Endothelial cell of umbilical vein (primary cell): ENCODE data around the gene RTL10. TPM values are rescaled to one million over a fixed set of nuclear protein-coding genes. Genes with fewer than 3 reads are reported as not detected.

Source experiments
- BruUV-seq: library from RNA; stranded (reverse); fragments of 400-500 nt; replicated peaks from 2 replicates; lab custom pipeline; 2021; lab: Mats Ljungman, UMichigan
- CTCF ChIA-PET: fragments of 300-600, 350-600 bp; sonication (Branson Sonifier 250); formaldehyde crosslinking; loops from one replicate; lab custom pipeline; 2021; ENCODE audit warnings: antibody characterized with exemption, inconsistent platforms; lab: Charles Lee
- POLR2A ChIA-PET: fragments of 300-600, 350-600 bp; sonication (Branson Sonifier 250); formaldehyde crosslinking; loops from one replicate; lab custom pipeline; 2021; ENCODE audit warnings: antibody characterized with exemption, inconsistent platforms; lab: Charles Lee
- DNase-seq: peaks from one replicate; pipeline ENCODE4 v3.0.0-alpha.2; 2011; ENCODE audit warnings: low read depth, low spot score
- FAIRE-seq: peaks from 2 replicates; lab custom pipeline; 2011; peaks lifted over from hg19 to GRCh38; lab: Jason Lieb, UNC
- H2AFZ ChIP-seq: 2 replicates; pipeline ENCODE4 v1.6.0; 2012; ENCODE audit warnings: low read depth, low read length, control low read depth, inconsistent platforms
- H3K27ac ChIP-seq: 2 replicates; pipeline ENCODE4 v1.5.1; 2011; ENCODE audit warnings: low read depth, mild to moderate bottlenecking, control low read depth, low read length, moderate library complexity; ENCODE audit not compliant: insufficient read depth
- H3K27me3 ChIP-seq, 2 experiments: 2 replicates each; pipeline versions ENCODE4 v1.6.0 to v1.6.1; 2011; ENCODE audit warnings: low read length in 2 of 2, mixed read lengths in 1 of 2; ENCODE audit not compliant: control insufficient read depth in 2 of 2, insufficient read depth in 2 of 2
- H3K36me3 ChIP-seq, 2 experiments: 2 replicates in 1 of 2; 3 replicates in 1 of 2; pipeline ENCODE4 v1.5.1; 2011; ENCODE audit warnings: low read length in 2 of 2, mild to moderate bottlenecking in 1 of 2, moderate library complexity in 1 of 2; ENCODE audit not compliant: control insufficient read depth in 2 of 2, insufficient read depth in 2 of 2; ENCODE audit errors: extremely low read depth in 1 of 2
- H3K4me1 ChIP-seq: 3 replicates; pipeline ENCODE4 v1.5.1; 2011; ENCODE audit warnings: mild to moderate bottlenecking, low read length; ENCODE audit not compliant: control insufficient read depth, insufficient read depth; ENCODE audit errors: extremely low read depth
- H3K4me2 ChIP-seq: 2 replicates; pipeline ENCODE4 v1.6.1; 2011; ENCODE audit warnings: low read length, control low read depth, mixed read lengths; ENCODE audit not compliant: insufficient read depth
- H3K4me3 ChIP-seq, 3 experiments: fragments of 200-600 bp in 1 of 3; sonication (generic), shearing (Covaris generic) in 1 of 3; replicated peaks in 1 of 3; 2 replicates each; pipeline ENCODE4 v1.5.1; 2011 to 2016; ENCODE audit warnings: control low read depth in 3 of 3, low read length in 3 of 3, mild to moderate bottlenecking in 2 of 3, inconsistent platforms in 1 of 3, low read depth in 1 of 3, moderate library complexity in 1 of 3; ENCODE audit not compliant: insufficient read depth in 1 of 3
- H3K79me2 ChIP-seq: 2 replicates; pipeline ENCODE4 v1.6.0; 2012; ENCODE audit warnings: low read length, inconsistent platforms; ENCODE audit not compliant: control insufficient read depth, insufficient read depth
- H3K9ac ChIP-seq: replicated peaks from 2 replicates; pipeline ENCODE3; 2011; ENCODE audit warnings: low read length, control low read depth; ENCODE audit not compliant: insufficient read depth; ENCODE audit errors: extremely low read depth
- H3K9me1 ChIP-seq: replicated peaks from 3 replicates; pipeline ENCODE4 v1.6.0; 2011; ENCODE audit warnings: mild to moderate bottlenecking, low read length; ENCODE audit not compliant: control insufficient read depth, insufficient read depth; ENCODE audit errors: extremely low read depth
- H3K9me3 ChIP-seq: replicated peaks from 2 replicates; pipeline ENCODE4 v1.5.1; 2012; ENCODE audit warnings: low read length, inconsistent platforms; ENCODE audit not compliant: control insufficient read depth, insufficient read depth
- H4K20me1 ChIP-seq: replicated peaks from 2 replicates; pipeline ENCODE3; 2011; ENCODE audit warnings: mild to moderate bottlenecking, low read length; ENCODE audit not compliant: control insufficient read depth, insufficient read depth; ENCODE audit errors: extremely low read depth
- CTCF ChIP-seq, 2 donors: IDR thresholded peaks; 1 replicate in 1 of 2; 2 replicates in 1 of 2; pipeline ENCODE4 v1.5.1; 2011; ENCODE audit warnings: low read length in 2 of 2, mild to moderate bottlenecking in 2 of 2, moderate library complexity in 2 of 2, control low read depth in 1 of 2, inconsistent platforms in 1 of 2, low read depth in 1 of 2; ENCODE audit not compliant: insufficient read depth in 1 of 2; ENCODE audit errors: extremely low read depth in 1 of 2
- EZH2 ChIP-seq: IDR thresholded peaks from 2 replicates; pipeline ENCODE4 v1.6.1; 2012; ENCODE audit warnings: borderline replicate concordance, low read depth, mild to moderate bottlenecking, moderate library complexity, low read length, inconsistent platforms; ENCODE audit not compliant: severe bottlenecking
- FOS ChIP-seq: IDR thresholded peaks from 2 replicates; pipeline ENCODE4 v1.6.1; 2011; ENCODE audit warnings: mild to moderate bottlenecking, low read length, moderate library complexity, borderline replicate concordance; ENCODE audit not compliant: insufficient read depth
- JUN ChIP-seq: IDR thresholded peaks from 2 replicates; pipeline ENCODE4 v1.6.1; 2011; ENCODE audit warnings: borderline replicate concordance, low read depth; ENCODE audit not compliant: insufficient read length, insufficient read depth
- MAX ChIP-seq: IDR thresholded peaks from 2 replicates; pipeline ENCODE4 v1.6.1; 2011; ENCODE audit not compliant: insufficient read depth, insufficient read length
- MYC ChIP-seq: IDR thresholded peaks from one replicate; pipeline ENCODE4 v1.6.1; 2011; ENCODE audit warnings: mild to moderate bottlenecking, low read depth, low read length
- dilution Hi-C: fragments of 300-500 bp; cut with MboI; formaldehyde crosslinking; loops from one replicate; pipeline ENCODE4 v1.15.0; 2019; ENCODE audit warnings: low sequenced_read_pairs; ENCODE audit not compliant: extremely low pct_ligation_motif_present
- intact Hi-C: fragments of 100-400 bp; cut with micrococcal nuclease; formaldehyde crosslinking; loops from one replicate; pipeline ENCODE4 v1.10.0; 2022
- polyA plus RNA-seq, 4 experiments: library from polyadenylated mRNA; depleted of rRNA in 3 of 4; stranded (reverse) in 3 of 4; unstranded in 1 of 4; fragments of >200 nt; gene quantifications; 2 replicates each; pipeline versions ENCODE4 v1.2.1 to v1.2.3, GENCODE V29; 2011 to 2012; ENCODE audit warnings: missing spikeins in 1 of 4
- total RNA-seq: library from RNA; stranded (reverse); gene quantifications from 2 replicates; pipeline ENCODE4 v1.2.3, GENCODE V29; 2021

RTL10 gene
- total and polyA plus RNA-seq, 2 donors (not counting 3 experiments of a cell fraction or from before 2014, with no cell fraction given): 31.9 to 40.8 TPM

- peaks cover 0 to 6% of the 10 kb centered on the region in 2 experiments for H3K36me3 ChIP-seq
- no peaks in the 10 kb centered on the region for H4K20me1 ChIP-seq
- no peak for TF ChIP-seq CTCF (IDR thresholded peaks at IDR 0.05; ENCODE audit: extremely low read depth in 1 of 2, insufficient read depth in 1 of 2, low read depth in 1 of 2, low read length in 2 of 2)
- no peak for TF ChIP-seq MAX
- TF ChIP-seq MYC: no peak
- TF ChIP-seq EZH2: no peak
- no peak for TF ChIP-seq JUN
- no peak for TF ChIP-seq FOS
- CTCF ChIA-PET: interaction anchor here (1.2 to 6.5 kb wide), 3 partner anchors 10 to 170 kb away, joined by 3 to 51 read pairs (median 13); no protein-coding TSS in a partner anchor
- no peak overlapping the region for H3K27ac ChIP-seq
- FAIRE-seq: no peak
- H3K4me3 ChIP-seq: no peak overlapping the region
- no peaks in the 10 kb centered on the region for H3K9me1 ChIP-seq
- H3K4me2 ChIP-seq: no peak overlapping the region
- no peak for DNase-seq
- H3K79me2 ChIP-seq: no peaks in the 10 kb centered on the region
- dilution Hi-C loops (no loop called here), intact Hi-C loops (no loop called here)
- no peaks in the 10 kb centered on the region for H3K9me3 ChIP-seq
- POLR2A ChIA-PET: no interaction called here
- no peaks in the 10 kb centered on the region for H3K27me3 ChIP-seq
- H3K9ac ChIP-seq: no peak overlapping the region
- H3K4me1 ChIP-seq: no peaks in the 10 kb centered on the region
- no TSS peak for BruUV-seq
- H2AFZ ChIP-seq: no peak overlapping the region
Measured at GRCh38 chr22:19900707-19901436, 46.2 kb upstream of the RTL10 start.
